WERI-Rb-1 (cell line): ENCODE measurements around the gene WDR27.

Source experiments
- DNase-seq: peaks from one replicate; pipeline ENCODE4 v3.0.0-alpha.2; 2020
- H3K27ac ChIP-seq: fragments of 250-450 bp; sonication (Bioruptor Pico); 2 replicates; pipeline ENCODE4 v1.5.1; 2020; ENCODE audit warnings: mild to moderate bottlenecking, moderate library complexity
- H3K27me3 ChIP-seq: fragments of 250-450 bp; sonication (Bioruptor Pico); 2 replicates; pipeline ENCODE4 v1.5.1; 2021; ENCODE audit warnings: mild to moderate bottlenecking, low read depth, moderate library complexity; ENCODE audit not compliant: insufficient read depth, severe bottlenecking
- H3K36me3 ChIP-seq: fragments of 250-450 bp; sonication (Bioruptor Pico); 2 replicates; pipeline ENCODE4 v1.5.1; 2020; ENCODE audit warnings: mild to moderate bottlenecking, moderate library complexity
- H3K4me3 ChIP-seq: 2 replicates; pipeline ENCODE4 v1.5.1; 2011; ENCODE audit warnings: low read depth, mild to moderate bottlenecking, control low read depth, low read length
- H3K9me3 ChIP-seq: fragments of 250-450 bp; sonication (Bioruptor Pico); 2 replicates; pipeline ENCODE4 v1.5.1; 2021; ENCODE audit warnings: mild to moderate bottlenecking, moderate library complexity; ENCODE audit not compliant: severe bottlenecking
- CTCF ChIP-seq: IDR thresholded peaks from 2 replicates; pipeline ENCODE4 v1.5.1; 2011; ENCODE audit warnings: low read depth, mild to moderate bottlenecking, control low read depth, inconsistent platforms, low read length

WDR27 gene

GRCh38 chr6:169719117-169719516, 17.3 kb upstream of the WDR27 start:
- DNase-seq = no peak
- Histone ChIP-seq H3K27me3 (no peaks in the 10 kb centered on the region), H3K9me3 (no peaks in the 10 kb centered on the region), H3K4me3 (no peak overlapping the region), H3K36me3 (peaks cover 50% of the 10 kb centered on the region), H3K27ac (no peak overlapping the region)
- no peak for TF ChIP-seq CTCF

GRCh38 chr6:169714595-169714994, 12.8 kb upstream of the WDR27 start:
- TF ChIP-seq CTCF = no peak
- no peak for DNase-seq
- Histone ChIP-seq H3K27ac (no peak overlapping the region), H3K27me3 (no peaks in the 10 kb centered on the region), H3K4me3 (no peak overlapping the region), H3K36me3 (peaks cover 77% of the 10 kb centered on the region), H3K9me3 (no peaks in the 10 kb centered on the region)

GRCh38 chr6:169714178-169714577, 12.3 kb upstream of the WDR27 start:
- Histone ChIP-seq H3K9me3 (no peaks in the 10 kb centered on the region), H3K27ac (no peak overlapping the region), H3K36me3 (peaks cover 77% of the 10 kb centered on the region), H3K27me3 (no peaks in the 10 kb centered on the region), H3K4me3 (no peak overlapping the region)
- DNase-seq = no peak
- TF ChIP-seq CTCF = no peak

- Histone ChIP-seq H3K4me3 (no peak overlapping the region), H3K27ac (no peak overlapping the region), H3K27me3 (no peaks in the 10 kb centered on the region), H3K9me3 (no peaks in the 10 kb centered on the region), H3K36me3 (peaks cover 84% of the 10 kb centered on the region)
- no peak for DNase-seq
- TF ChIP-seq CTCF = no peak
Measured at GRCh38 chr6:169710009-169710408, 8.2 kb upstream of the WDR27 start.

GRCh38 chr6:169709293-169709692, 7.5 kb upstream of the WDR27 start:
- Histone ChIP-seq H3K9me3 (no peaks in the 10 kb centered on the region), H3K36me3 (peaks cover 84% of the 10 kb centered on the region), H3K27ac (no peak overlapping the region), H3K27me3 (no peaks in the 10 kb centered on the region), H3K4me3 (no peak overlapping the region)
- no peak for TF ChIP-seq CTCF
- DNase-seq = no peak

- Histone ChIP-seq H3K4me3 (no peak overlapping the region), H3K9me3 (no peaks in the 10 kb centered on the region), H3K36me3 (peaks cover 82% of the 10 kb centered on the region), H3K27ac (no peak overlapping the region), H3K27me3 (no peaks in the 10 kb centered on the region)
- DNase-seq = no peak
- TF ChIP-seq CTCF = no peak
Measured at GRCh38 chr6:169707772-169708171, 5.9 kb upstream of the WDR27 start.
